ENCODE results near the gene PLCD1. TPM values are rescaled to one million over a fixed set of nuclear protein-coding genes. Genes with fewer than 3 reads are reported as not detected.
"Not testable (repeated sequence)": the region's sequence is repeated elsewhere in the genome, so short reads cannot be mapped to it uniquely, and the experiment has no call there.

Gene PLCD1
- total RNA-seq, 4 donors from 2014 or later: 30.2 to 55.4 (median 43.8) TPM

- WGBS, 2 donors: 76 to 78% methylated on average over 7 of the region's 7 CpGs
- no peak for DNase-seq (ENCODE audit: low spot score in 2 of 2)
- TF ChIP-seq, protein P1, sequence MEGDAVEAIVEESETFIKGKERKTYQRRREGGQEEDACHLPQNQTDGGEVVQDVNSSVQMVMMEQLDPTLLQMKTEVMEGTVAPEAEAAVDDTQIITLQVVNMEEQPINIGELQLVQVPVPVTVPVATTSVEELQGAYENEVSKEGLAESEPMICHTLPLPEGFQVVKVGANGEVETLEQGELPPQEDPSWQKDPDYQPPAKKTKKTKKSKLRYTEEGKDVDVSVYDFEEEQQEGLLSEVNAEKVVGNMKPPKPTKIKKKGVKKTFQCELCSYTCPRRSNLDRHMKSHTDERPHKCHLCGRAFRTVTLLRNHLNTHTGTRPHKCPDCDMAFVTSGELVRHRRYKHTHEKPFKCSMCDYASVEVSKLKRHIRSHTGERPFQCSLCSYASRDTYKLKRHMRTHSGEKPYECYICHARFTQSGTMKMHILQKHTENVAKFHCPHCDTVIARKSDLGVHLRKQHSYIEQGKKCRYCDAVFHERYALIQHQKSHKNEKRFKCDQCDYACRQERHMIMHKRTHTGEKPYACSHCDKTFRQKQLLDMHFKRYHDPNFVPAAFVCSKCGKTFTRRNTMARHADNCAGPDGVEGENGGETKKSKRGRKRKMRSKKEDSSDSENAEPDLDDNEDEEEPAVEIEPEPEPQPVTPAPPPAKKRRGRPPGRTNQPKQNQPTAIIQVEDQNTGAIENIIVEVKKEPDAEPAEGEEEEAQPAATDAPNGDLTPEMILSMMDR (IDR thresholded peaks at IDR 0.05): no peak
- TF ChIP-seq POLR2A (IDR thresholded peaks at IDR 0.05): no peak
- intact Hi-C loops (cut with DNase I; ENCODE audit: low total_unique reads): no loop called here
- H3K4me3 ChIP-seq (ENCODE audit: low read depth, poor library complexity, severe bottlenecking): no peak overlapping the region
Measured at GRCh38 chr3:38059591-38059990, 30.1 kb upstream of the PLCD1 start.

GRCh38 chr3:38059148-38059547 lies 29.7 kb upstream of the PLCD1 start:
- TF ChIP-seq, protein P1 (IDR thresholded peaks at IDR 0.05): no peak
- TF ChIP-seq POLR2A (IDR thresholded peaks at IDR 0.05): no peak
- H3K4me3 ChIP-seq (ENCODE audit: low read depth, poor library complexity, severe bottlenecking): no peak overlapping the region
- intact Hi-C loops (cut with DNase I; ENCODE audit: low total_unique reads): no loop called here
- no peak for DNase-seq (ENCODE audit: low spot score in 2 of 2)
- WGBS, 2 donors: 86 to 94% methylated on average over 2 of the region's 2 CpGs

GRCh38 chr3:38054499-38055001 lies 25.1 kb upstream of the PLCD1 start:
- WGBS, 2 donors: 82 to 85% methylated on average over 3 of the region's 3 CpGs
- intact Hi-C loops (cut with DNase I; ENCODE audit: low total_unique reads): no loop called here
- no peak overlapping the region for H3K4me3 ChIP-seq (ENCODE audit: low read depth, poor library complexity, severe bottlenecking)
- DNase-seq (ENCODE audit: low spot score in 2 of 2): no peak
- TF ChIP-seq, protein P1 (IDR thresholded peaks at IDR 0.05): no peak
- TF ChIP-seq POLR2A (IDR thresholded peaks at IDR 0.05): no peak

- intact Hi-C loops (cut with DNase I; ENCODE audit: low total_unique reads); DNase-seq (ENCODE audit: low spot score in 2 of 2); H3K4me3 ChIP-seq (ENCODE audit: low read depth, poor library complexity, severe bottlenecking): not testable (repeated sequence)
- WGBS, 2 donors: 80 to 86% methylated on average over 8 to 9 of the region's 9 CpGs
Measured at GRCh38 chr3:38053813-38054498, 24.5 kb upstream of the PLCD1 start.

GRCh38 chr3:38053286-38053685 lies 23.8 kb upstream of the PLCD1 start:
- DNase-seq (ENCODE audit: low spot score in 2 of 2); H3K4me3 ChIP-seq (ENCODE audit: low read depth, poor library complexity, severe bottlenecking); intact Hi-C loops (cut with DNase I; ENCODE audit: low total_unique reads): not testable (repeated sequence)
- WGBS, 2 donors: 93 to 96% methylated on average over 17 to 29 of the region's 32 CpGs

- intact Hi-C loops (cut with DNase I; ENCODE audit: low total_unique reads): no loop called here
- no peak for DNase-seq (ENCODE audit: low spot score in 2 of 2)
- WGBS, 2 donors: 91 to 94% methylated on average over 13 of the region's 13 CpGs
- H3K4me3 ChIP-seq (ENCODE audit: low read depth, poor library complexity, severe bottlenecking): no peak overlapping the region
- TF ChIP-seq POLR2A (IDR thresholded peaks at IDR 0.05): no peak
- TF ChIP-seq, protein P1 (IDR thresholded peaks at IDR 0.05): no peak
Measured at GRCh38 chr3:38051131-38051530, 21.7 kb upstream of the PLCD1 start.
